DOHH2 (cell line): ENCODE results near the gene SUMO4.

Source experiments
- CTCF ChIP-seq: fragments of 200-600 bp; sonication (generic); IDR thresholded peaks from one replicate; pipeline ENCODE4 v1.5.1; 2014; ENCODE audit warnings: antibody characterized with exemption, mild to moderate bottlenecking, low read depth, low read length; ENCODE audit not compliant: poor library complexity, severe bottlenecking
- EZH2phosphoT487 ChIP-seq: fragments of 200-600 bp; sonication (generic); IDR thresholded peaks from 2 replicates; pipeline ENCODE4 v1.6.1; 2017; ENCODE audit warnings: borderline replicate concordance, mild to moderate bottlenecking, antibody characterized with exemption, low read length, moderate library complexity, mixed read lengths

- TF ChIP-seq CTCF: no peak
- no peak for TF ChIP-seq EZH2phosphoT487
Observed at GRCh38 chr6:149389509-149390297, 10.4 kb upstream of the SUMO4 start.
